IMR-90 (cell line): ENCODE measurements around the gene DPEP2NB. TPM values are rescaled to one million over a fixed set of nuclear protein-coding genes. Genes with fewer than 3 reads are reported as not detected.
A peak's percentile ranks its signal among the peaks of the same experiment; 100 is the strongest.

ENCODE experiments used
- ATAC-seq: fragments of 200-7000 bp; cut with Tn5 transposase; 2 replicates; pipeline ENCODE4 v1.9.1; 2020; ENCODE audit warnings: low read depth, mild to moderate bottlenecking, moderate library complexity
- BruUV-seq: library from RNA; stranded (reverse); fragments of 400-500 nt; replicated peaks from 2 replicates; lab custom pipeline; 2021; lab: Mats Ljungman, UMichigan
- CTCF ChIA-PET: fragments of 300-600 bp; formaldehyde crosslinking; extraction: SDS; loops from one replicate; lab custom pipeline; 2021; ENCODE audit warnings: antibody characterized with exemption; lab: Yijun Ruan, JAX
- POLR2A ChIA-PET: fragments of 300-600 bp; sonication (Branson Sonifier 250); formaldehyde crosslinking; loops from one replicate; lab custom pipeline; 2022; ENCODE audit warnings: antibody characterized with exemption; ENCODE audit not compliant: unreplicated experiment; lab: Charles Lee
- DNase-seq: peaks from one replicate; pipeline ENCODE4 v3.0.0; 2013
- H2AFZ ChIP-seq: replicated peaks from 2 replicates; pipeline ENCODE3; 2013; ENCODE audit warnings: low read length, mild to moderate bottlenecking; ENCODE audit not compliant: poor library complexity
- H2AK5ac ChIP-seq: 2 replicates; pipeline ENCODE4 v1.6.1; 2013; ENCODE audit warnings: low read depth, low read length, inconsistent platforms
- H2AK9ac ChIP-seq: replicated peaks from 2 replicates; pipeline ENCODE3; 2013; ENCODE audit warnings: mild to moderate bottlenecking, low read depth, low read length, moderate library complexity; ENCODE audit not compliant: poor library complexity
- H2BK120ac ChIP-seq: 2 replicates; pipeline ENCODE4 v1.6.1; 2013; ENCODE audit warnings: low read depth, low read length, inconsistent platforms
- H2BK15ac ChIP-seq: 3 replicates; pipeline ENCODE4 v1.6.1; 2013; ENCODE audit warnings: low read depth, low read length, inconsistent platforms
- H2BK20ac ChIP-seq: 2 replicates; pipeline ENCODE4 v1.6.1; 2013; ENCODE audit warnings: low read depth, mild to moderate bottlenecking, inconsistent platforms, low read length, moderate library complexity
- H2BK5ac ChIP-seq: 2 replicates; pipeline ENCODE4 v1.6.1; 2013; ENCODE audit warnings: mild to moderate bottlenecking, low read depth, low read length, inconsistent platforms; ENCODE audit not compliant: poor library complexity, severe bottlenecking
- H3K14ac ChIP-seq: replicated peaks from 2 replicates; pipeline ENCODE4 v1.6.1; 2013; ENCODE audit warnings: low read depth, low read length, inconsistent platforms
- H3K18ac ChIP-seq: 2 replicates; pipeline ENCODE4 v1.6.1; 2013; ENCODE audit warnings: low read depth, low read length, control low read depth
- H3K23ac ChIP-seq: 2 replicates; pipeline ENCODE4 v1.6.1; 2013; ENCODE audit warnings: low read depth, low read length, inconsistent platforms
- H3K27ac ChIP-seq: 2 replicates; pipeline ENCODE4 v1.5.1; 2013; ENCODE audit warnings: mild to moderate bottlenecking, control low read depth, low read length; ENCODE audit not compliant: insufficient read depth
- H3K27me3 ChIP-seq: 2 replicates; pipeline ENCODE4 v1.6.1; 2013; ENCODE audit warnings: low read length; ENCODE audit not compliant: control insufficient read depth, insufficient read depth
- H3K36me3 ChIP-seq: 2 replicates; pipeline ENCODE4 v1.6.1; 2013; ENCODE audit warnings: low read length, mixed read lengths; ENCODE audit not compliant: control insufficient read depth, insufficient read depth
- H3K4ac ChIP-seq: 2 replicates; pipeline ENCODE4 v1.6.1; 2013; ENCODE audit warnings: low read depth, low read length, inconsistent platforms
- H3K4me1 ChIP-seq: 2 replicates; pipeline ENCODE4 v1.6.1; 2013; ENCODE audit warnings: low read length, mixed read lengths; ENCODE audit not compliant: control insufficient read depth, insufficient read depth
- H3K4me2 ChIP-seq: 2 replicates; pipeline ENCODE4 v1.6.1; 2013; ENCODE audit warnings: low read depth, mild to moderate bottlenecking, control low read depth, low read length, moderate library complexity
- H3K4me3 ChIP-seq: 2 replicates; pipeline ENCODE4 v1.5.1; 2013; ENCODE audit warnings: low read depth, mild to moderate bottlenecking, control low read depth, low read length, moderate library complexity; ENCODE audit not compliant: insufficient read depth
- H3K56ac ChIP-seq: 2 replicates; pipeline ENCODE4 v1.6.1; 2013; ENCODE audit warnings: low read length, inconsistent platforms; ENCODE audit not compliant: insufficient read depth; ENCODE audit errors: extremely low read depth
- H3K79me1 ChIP-seq, 2 experiments: 2 replicates each; pipeline ENCODE4 v1.6.1; 2013; ENCODE audit warnings: low read length in 2 of 2, inconsistent platforms in 1 of 2, low read depth in 1 of 2
- H3K9ac ChIP-seq: 2 replicates; pipeline ENCODE4 v1.6.1; 2013; ENCODE audit warnings: low read depth, low read length, control low read depth
- H3K9me1 ChIP-seq: 2 replicates; pipeline ENCODE4 v1.6.1; 2013; ENCODE audit warnings: low read length, inconsistent platforms; ENCODE audit not compliant: insufficient read depth
- H3K9me3 ChIP-seq: 2 replicates; pipeline ENCODE4 v1.6.1; 2013; ENCODE audit warnings: low read length; ENCODE audit not compliant: control insufficient read depth, insufficient read depth
- H4K20me1 ChIP-seq: 2 replicates; pipeline ENCODE4 v1.6.1; 2013; ENCODE audit warnings: low read length, inconsistent platforms; ENCODE audit not compliant: insufficient read depth
- H4K5ac ChIP-seq: 2 replicates; pipeline ENCODE4 v1.6.1; 2013; ENCODE audit warnings: mild to moderate bottlenecking, low read depth, low read length, control low read depth
- H4K8ac ChIP-seq, 2 experiments: 2 replicates each; pipeline ENCODE4 v1.6.1; 2013; ENCODE audit warnings: low read depth in 2 of 2, low read length in 2 of 2, control low read depth in 1 of 2, inconsistent platforms in 1 of 2
- H4K91ac ChIP-seq: 2 replicates; pipeline ENCODE4 v1.6.1; 2013; ENCODE audit warnings: low read depth, low read length, inconsistent platforms; ENCODE audit not compliant: insufficient read depth
- BHLHE40 ChIP-seq: fragments of 150-350 bp; IDR thresholded peaks from 2 replicates; pipeline ENCODE4 v1.6.1; 2016; ENCODE audit warnings: mild to moderate bottlenecking, low read depth, low read length
- CHD1 ChIP-seq: IDR thresholded peaks from 2 replicates; pipeline ENCODE4 v1.6.1; 2012; ENCODE audit warnings: low read depth, low read length, improper control_type of control experiment
- ELK1 ChIP-seq: fragments of 150-350 bp; IDR thresholded peaks from 2 replicates; pipeline ENCODE4 v1.6.1; 2016; ENCODE audit warnings: low read depth, mild to moderate bottlenecking, low read length, moderate library complexity, borderline replicate concordance
- FOS ChIP-seq: fragments of 150-350 bp; IDR thresholded peaks from 2 replicates; pipeline ENCODE4 v1.6.1; 2016; ENCODE audit warnings: low read depth, low read length
- MAFK ChIP-seq: IDR thresholded peaks from 2 replicates; pipeline ENCODE4 v1.6.1; 2012; ENCODE audit warnings: low read depth, low read length, improper control_type of control experiment
- MAZ ChIP-seq: IDR thresholded peaks from 2 replicates; pipeline ENCODE4 v1.6.1; 2012; ENCODE audit warnings: low read depth, mild to moderate bottlenecking, low read length, improper control_type of control experiment, moderate library complexity, borderline replicate concordance
- MXI1 ChIP-seq: IDR thresholded peaks from 2 replicates; pipeline ENCODE4 v1.6.1; 2012; ENCODE audit warnings: low read depth, mild to moderate bottlenecking, low read length, moderate library complexity, borderline replicate concordance
- NFE2L2 ChIP-seq: fragments of 150-350 bp; IDR thresholded peaks from 2 replicates; pipeline ENCODE4 v1.6.1; 2016; ENCODE audit warnings: low read depth, mild to moderate bottlenecking, low read length
- POLR2A ChIP-seq: IDR thresholded peaks from 2 replicates; pipeline ENCODE4 v1.6.1; 2012; ENCODE audit warnings: mild to moderate bottlenecking, low read depth, low read length
- RAD21 ChIP-seq: IDR thresholded peaks from 2 replicates; pipeline ENCODE4 v1.6.1; 2012; ENCODE audit warnings: low read length, improper control_type of control experiment
- RCOR1 ChIP-seq: IDR thresholded peaks from 2 replicates; pipeline ENCODE4 v1.6.1; 2012; ENCODE audit warnings: mild to moderate bottlenecking, low read length, improper control_type of control experiment; ENCODE audit not compliant: insufficient replicate concordance
- RFX5 ChIP-seq: IDR thresholded peaks from 2 replicates; pipeline ENCODE4 v1.8.0; 2012; ENCODE audit warnings: low read depth, mild to moderate bottlenecking, low read length, moderate library complexity
- SMC3 ChIP-seq: fragments of 150-350 bp; IDR thresholded peaks from 2 replicates; pipeline ENCODE4 v1.6.1; 2016; ENCODE audit warnings: low read depth, mild to moderate bottlenecking, antibody characterized with exemption, low read length, moderate library complexity
- WGBS, 2 experiments: methylation state at CpG; one replicate each; pipeline versions ENCODE4 v1.1.5 to v1.1.7; 2013; ENCODE audit warnings: missing lambda C conversion rate in 2 of 2; ENCODE audit not compliant: insufficient read length in 1 of 2; ENCODE audit errors: extremely low coverage in 2 of 2; 5-methylcytosine and 5-hydroxymethylcytosine counted together
- dilution Hi-C: fragments of 300-500 bp; cut with HindIII; formaldehyde crosslinking; loops from one replicate; pipeline ENCODE4 v1.14.3; 2018; ENCODE audit warnings: low sequenced_read_pairs; ENCODE audit not compliant: unreplicated experiment
- in situ Hi-C: fragments of 300-500 bp; cut with MboI; formaldehyde crosslinking; loops from 3 replicates; pipeline ENCODE4 v1.14.3; 2019; ENCODE audit warnings: low sequenced_read_pairs, inconsistent platforms, mixed read lengths
- intact Hi-C: fragments of 100-400 bp; cut with micrococcal nuclease; formaldehyde crosslinking; loops from 2 replicates; pipeline ENCODE4 v1.10.0; 2022
- polyA plus RNA-seq, 3 experiments: library from polyadenylated mRNA; depleted of rRNA; stranded (reverse); fragments of >200 nt; gene quantifications; 2 replicates each; pipeline ENCODE4 v1.2.3, GENCODE V29; 2012; ENCODE audit warnings: low replicate concordance in 1 of 3
- total RNA-seq: library from RNA; depleted of rRNA; stranded (reverse); fragments of >200 nt; gene quantifications from 2 replicates; pipeline ENCODE4 v1.2.3, GENCODE V29; 2012
- TF ChIP-seq, protein P1 (sequence below): conservative IDR thresholded peaks from 2 replicates; pipeline ENCODE4 v1.5.1; 2012; ENCODE audit warnings: mild to moderate bottlenecking, low read depth, low read length, improper control_type of control experiment
- TF ChIP-seq, protein P2 (sequence below): fragments of 150-350 bp; IDR thresholded peaks from 2 replicates; pipeline ENCODE4 v1.6.1; 2017; ENCODE audit warnings: mild to moderate bottlenecking, antibody characterized with exemption, low read length, low read depth

The DPEP2NB gene
- total and polyA plus RNA-seq, 2 of the 4 experiments (the other 2 are of a cell fraction) = not detected

DNA sequence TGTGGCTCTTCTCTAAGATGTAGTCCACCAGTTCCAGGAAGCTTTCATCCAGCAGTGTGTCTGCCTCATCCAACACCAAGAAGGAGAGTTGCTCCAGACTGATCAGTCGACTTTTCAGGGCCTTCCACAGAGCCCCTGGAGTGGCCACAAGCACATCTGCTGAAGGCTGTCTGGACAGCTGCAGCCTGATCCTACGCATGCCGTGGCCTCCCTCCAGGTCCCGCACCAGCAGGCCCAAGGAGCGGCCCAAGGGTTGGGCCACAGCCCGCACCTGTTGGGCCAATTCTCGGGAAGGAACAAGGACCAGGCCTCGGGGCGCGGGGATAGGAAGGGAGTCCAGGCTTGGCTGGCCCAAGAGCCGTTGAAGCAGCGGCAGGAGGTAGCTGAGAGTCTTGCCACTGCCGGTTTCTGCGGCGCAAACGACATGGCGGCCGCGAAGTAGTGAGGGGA is 6.6 kb upstream of the DPEP2NB start:
- H3K14ac ChIP-seq = no peak overlapping the region
- no peak overlapping the region for H2BK120ac ChIP-seq
- CTCF ChIA-PET = interaction anchor here (1.4 kb wide), 1 partner anchor 18 kb away, joined by 6 read pairs; no protein-coding TSS in a partner anchor
- WGBS, 2 experiments = 14% methylated on average over 10 of the region's 19 CpGs; no CpG with 5 or more reads in 1 of the 2 experiments
- H4K91ac ChIP-seq = no peak overlapping the region
- in situ Hi-C loops = no loop called here
- TF ChIP-seq, protein P1, sequence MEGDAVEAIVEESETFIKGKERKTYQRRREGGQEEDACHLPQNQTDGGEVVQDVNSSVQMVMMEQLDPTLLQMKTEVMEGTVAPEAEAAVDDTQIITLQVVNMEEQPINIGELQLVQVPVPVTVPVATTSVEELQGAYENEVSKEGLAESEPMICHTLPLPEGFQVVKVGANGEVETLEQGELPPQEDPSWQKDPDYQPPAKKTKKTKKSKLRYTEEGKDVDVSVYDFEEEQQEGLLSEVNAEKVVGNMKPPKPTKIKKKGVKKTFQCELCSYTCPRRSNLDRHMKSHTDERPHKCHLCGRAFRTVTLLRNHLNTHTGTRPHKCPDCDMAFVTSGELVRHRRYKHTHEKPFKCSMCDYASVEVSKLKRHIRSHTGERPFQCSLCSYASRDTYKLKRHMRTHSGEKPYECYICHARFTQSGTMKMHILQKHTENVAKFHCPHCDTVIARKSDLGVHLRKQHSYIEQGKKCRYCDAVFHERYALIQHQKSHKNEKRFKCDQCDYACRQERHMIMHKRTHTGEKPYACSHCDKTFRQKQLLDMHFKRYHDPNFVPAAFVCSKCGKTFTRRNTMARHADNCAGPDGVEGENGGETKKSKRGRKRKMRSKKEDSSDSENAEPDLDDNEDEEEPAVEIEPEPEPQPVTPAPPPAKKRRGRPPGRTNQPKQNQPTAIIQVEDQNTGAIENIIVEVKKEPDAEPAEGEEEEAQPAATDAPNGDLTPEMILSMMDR = no peak
- TF ChIP-seq, protein P2, sequence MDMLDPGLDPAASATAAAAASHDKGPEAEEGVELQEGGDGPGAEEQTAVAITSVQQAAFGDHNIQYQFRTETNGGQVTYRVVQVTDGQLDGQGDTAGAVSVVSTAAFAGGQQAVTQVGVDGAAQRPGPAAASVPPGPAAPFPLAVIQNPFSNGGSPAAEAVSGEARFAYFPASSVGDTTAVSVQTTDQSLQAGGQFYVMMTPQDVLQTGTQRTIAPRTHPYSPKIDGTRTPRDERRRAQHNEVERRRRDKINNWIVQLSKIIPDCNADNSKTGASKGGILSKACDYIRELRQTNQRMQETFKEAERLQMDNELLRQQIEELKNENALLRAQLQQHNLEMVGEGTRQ = no peak
- TF ChIP-seq NFE2L2 (no peak), SMC3 (no peak), MXI1 (no peak), FOS (no peak), RFX5 (no peak), RCOR1 (no peak), CHD1 (no peak), MAZ (no peak), ELK1 (no peak), POLR2A (no peak), MAFK (no peak), RAD21 (no peak), BHLHE40 (no peak)
- H3K4me1 ChIP-seq = peaks cover 7% of the 10 kb centered on the region
- POLR2A ChIA-PET = no interaction called here
- H3K4me3 ChIP-seq = peak overlapping the region; percentile 82
- no peak overlapping the region for H3K18ac ChIP-seq
- no peaks in the 10 kb centered on the region for H4K20me1 ChIP-seq
- peak overlapping the region; percentile 74; the same call in 1 of the 2 replicates for H3K27ac ChIP-seq
- H3K79me1 ChIP-seq = peaks cover 22 to 39% of the 10 kb centered on the region in 2 experiments
- intact Hi-C loops = no loop called here
- dilution Hi-C loops = no loop called here
- H3K56ac ChIP-seq = no peak overlapping the region; the same call in 1 of the 2 replicates
- H3K9ac ChIP-seq = peak overlapping the region; percentile 80
- no peak overlapping the region for H2BK15ac ChIP-seq
- H3K9me1 ChIP-seq = peaks cover 5% of the 10 kb centered on the region
- no peak overlapping the region for H3K23ac ChIP-seq
- peak overlapping the region; percentile 88 to 94; a peak in 3 of 4 replicates for H4K8ac ChIP-seq
- H2BK20ac ChIP-seq = no peak overlapping the region
- peaks cover 7% of the 10 kb centered on the region for H3K36me3 ChIP-seq
- no peak for ATAC-seq
- peak overlapping the region; percentile 64 for H2AK5ac ChIP-seq
- H2AFZ ChIP-seq = peak overlapping the region; percentile 100
- BruUV-seq = no TSS peak
- H2AK9ac ChIP-seq = peak overlapping the region; percentile 98
- no peaks in the 10 kb centered on the region for H3K9me3 ChIP-seq
- H3K27me3 ChIP-seq = no peaks in the 10 kb centered on the region
- no peak overlapping the region for H2BK5ac ChIP-seq
- no peak for DNase-seq
- peak overlapping the region; percentile 31 for H4K5ac ChIP-seq
- peak overlapping the region; percentile 90 for H3K4me2 ChIP-seq
- H3K4ac ChIP-seq = no peak overlapping the region
